ENCODE data around the gene ARHGAP29.

The ARHGAP29 gene

GRCh38 chr1:94235189-94236012, 2.0 kb downstream of the ARHGAP29 start:
- Histone ChIP-seq H3K23ac (ENCODE audit: low read length in 2 of 2) (no peak overlapping the region), H2BK15ac (ENCODE audit: low read depth, poor library complexity, severe bottlenecking) (no peak overlapping the region), H3K4me2 (ENCODE audit: low read length, poor library complexity, severe bottlenecking) (peak overlapping the region; percentile 57), H3K9ac (ENCODE audit: low read length) (peak overlapping the region; percentile 89), H4K8ac (ENCODE audit: low read length) (no peak overlapping the region), H2AFZ (ENCODE audit: low read depth, low read length) (no peak overlapping the region), H3K9me3 (ENCODE audit: control insufficient read depth, low read length) (no peaks in the 10 kb centered on the region), H3K36me3 (ENCODE audit: control insufficient read depth in 1 of 2, insufficient read depth in 2 of 2, low read depth in 1 of 2, low read length in 2 of 2) (peaks cover 0 to 4% of the 10 kb centered on the region in 2 experiments), H3K4me1 (ENCODE audit: control insufficient read depth, insufficient read depth, low read depth, low read length) (no peaks in the 10 kb centered on the region), H3K4ac (ENCODE audit: low read depth in 1 of 2, low read length in 2 of 2) (peak overlapping the region in 1 of 2 experiments; percentile 49), H3K27ac (ENCODE audit: low read length, poor library complexity, severe bottlenecking) (peak overlapping the region; percentile 97), H3K4me3 (ENCODE audit: insufficient read depth in 1 of 2, low read depth in 1 of 2, low read length in 2 of 2) (peak overlapping the region; percentile 55 to 92), H2AK5ac (ENCODE audit: low read length, severe bottlenecking) (no peak overlapping the region), H3K27me3 (ENCODE audit: control insufficient read depth in 1 of 2, insufficient read depth in 1 of 2, low read length in 2 of 2) (no peaks in the 10 kb centered on the region), H2BK5ac (ENCODE audit: low read depth, low read length, poor library complexity, severe bottlenecking) (no peak overlapping the region), H3K14ac (ENCODE audit: low read length in 2 of 2) (no peak overlapping the region), H3K79me1 (replicated peaks; ENCODE audit: low read length, poor library complexity, severe bottlenecking) (no peaks in the 10 kb centered on the region), H2BK120ac (ENCODE audit: low read depth, low read length) (no peak overlapping the region), H2BK12ac (ENCODE audit: low read length in 2 of 2) (no peak overlapping the region), H4K91ac (ENCODE audit: low read length) (no peak overlapping the region), H3K18ac (ENCODE audit: low read depth in 1 of 2, low read length in 2 of 2) (no peak overlapping the region)
- no peak for DNase-seq
- WGBS: 74% methylated on average over 7 of the region's 9 CpGs

- Histone ChIP-seq H2AFZ (ENCODE audit: low read depth, low read length) (no peak overlapping the region), H3K4me2 (ENCODE audit: low read length, poor library complexity, severe bottlenecking) (no peak overlapping the region), H3K23ac (ENCODE audit: low read length in 2 of 2) (no peak overlapping the region), H3K27me3 (ENCODE audit: control insufficient read depth in 1 of 2, insufficient read depth in 1 of 2, low read length in 2 of 2) (no peaks in the 10 kb centered on the region), H2BK120ac (ENCODE audit: low read depth, low read length) (no peak overlapping the region), H2BK5ac (ENCODE audit: low read depth, low read length, poor library complexity, severe bottlenecking) (no peak overlapping the region), H3K4ac (ENCODE audit: low read depth in 1 of 2, low read length in 2 of 2) (no peak overlapping the region), H2BK15ac (ENCODE audit: low read depth, poor library complexity, severe bottlenecking) (no peak overlapping the region), H3K79me1 (replicated peaks; ENCODE audit: low read length, poor library complexity, severe bottlenecking) (no peaks in the 10 kb centered on the region), H3K36me3 (ENCODE audit: control insufficient read depth in 1 of 2, insufficient read depth in 2 of 2, low read depth in 1 of 2, low read length in 2 of 2) (peaks cover 0 to 4% of the 10 kb centered on the region in 2 experiments), H2AK5ac (ENCODE audit: low read length, severe bottlenecking) (no peak overlapping the region), H3K9ac (ENCODE audit: low read length) (peak overlapping the region; percentile 89), H3K4me1 (ENCODE audit: control insufficient read depth, insufficient read depth, low read depth, low read length) (no peaks in the 10 kb centered on the region), H3K9me3 (ENCODE audit: control insufficient read depth, low read length) (no peaks in the 10 kb centered on the region), H2BK12ac (ENCODE audit: low read length in 2 of 2) (no peak overlapping the region), H3K4me3 (ENCODE audit: insufficient read depth in 1 of 2, low read depth in 1 of 2, low read length in 2 of 2) (peak overlapping the region in 1 of 2 experiments; percentile 92), H4K8ac (ENCODE audit: low read length) (no peak overlapping the region), H3K14ac (ENCODE audit: low read length in 2 of 2) (no peak overlapping the region), H3K27ac (ENCODE audit: low read length, poor library complexity, severe bottlenecking) (peak overlapping the region; percentile 35), H4K91ac (ENCODE audit: low read length) (no peak overlapping the region), H3K18ac (ENCODE audit: low read depth in 1 of 2, low read length in 2 of 2) (no peak overlapping the region)
- DNase-seq: no peak
- WGBS: no CpG with 5 or more reads among the region's 1 CpG
Observed at GRCh38 chr1:94234615-94235014, 2.8 kb downstream of the ARHGAP29 start.

- H2BK120ac ChIP-seq (ENCODE audit: low read depth, low read length): no peak overlapping the region
- no peak overlapping the region for H3K4ac ChIP-seq (ENCODE audit: low read depth in 1 of 2, low read length in 2 of 2)
- no peaks in the 10 kb centered on the region for H3K79me1 ChIP-seq (replicated peaks; ENCODE audit: low read length, poor library complexity, severe bottlenecking)
- no peak overlapping the region for H4K8ac ChIP-seq (ENCODE audit: low read length)
- H3K27ac ChIP-seq (ENCODE audit: low read length, poor library complexity, severe bottlenecking): peak overlapping the region; percentile 38
- no peak overlapping the region for H2BK12ac ChIP-seq (ENCODE audit: low read length in 2 of 2)
- no peak for DNase-seq
- H2AK5ac ChIP-seq (ENCODE audit: low read length, severe bottlenecking): no peak overlapping the region
- no peak overlapping the region for H3K18ac ChIP-seq (ENCODE audit: low read depth in 1 of 2, low read length in 2 of 2)
- H3K27me3 ChIP-seq (ENCODE audit: control insufficient read depth in 1 of 2, insufficient read depth in 1 of 2, low read length in 2 of 2): no peaks in the 10 kb centered on the region
- H3K4me3 ChIP-seq (ENCODE audit: insufficient read depth in 1 of 2, low read depth in 1 of 2, low read length in 2 of 2): no peak overlapping the region
- no peaks in the 10 kb centered on the region for H3K4me1 ChIP-seq (ENCODE audit: control insufficient read depth, insufficient read depth, low read depth, low read length)
- no peak overlapping the region for H3K14ac ChIP-seq (ENCODE audit: low read length in 2 of 2)
- peak overlapping the region; percentile 28 for H3K9ac ChIP-seq (ENCODE audit: low read length)
- no peak overlapping the region for H3K4me2 ChIP-seq (ENCODE audit: low read length, poor library complexity, severe bottlenecking)
- no peaks in the 10 kb centered on the region for H3K36me3 ChIP-seq (ENCODE audit: control insufficient read depth in 1 of 2, insufficient read depth in 2 of 2, low read depth in 1 of 2, low read length in 2 of 2)
- H2AFZ ChIP-seq (ENCODE audit: low read depth, low read length): no peak overlapping the region
- 100% methylated on average over 1 of the region's 1 CpG for WGBS
- H3K9me3 ChIP-seq (ENCODE audit: control insufficient read depth, low read length): no peaks in the 10 kb centered on the region
- H4K91ac ChIP-seq (ENCODE audit: low read length): no peak overlapping the region
- no peak overlapping the region for H2BK5ac ChIP-seq (ENCODE audit: low read depth, low read length, poor library complexity, severe bottlenecking)
- H3K23ac ChIP-seq (ENCODE audit: low read length in 2 of 2): no peak overlapping the region
- H2BK15ac ChIP-seq (ENCODE audit: low read depth, poor library complexity, severe bottlenecking): no peak overlapping the region
Observed at GRCh38 chr1:94231746-94232145, 5.6 kb downstream of the ARHGAP29 start.

GRCh38 chr1:94230920-94231319, 6.5 kb downstream of the ARHGAP29 start:
- no peak overlapping the region for H3K14ac ChIP-seq (ENCODE audit: low read length in 2 of 2)
- H3K18ac ChIP-seq (ENCODE audit: low read depth in 1 of 2, low read length in 2 of 2): no peak overlapping the region

More at GRCh38 chr1:94230920-94231319, 6.5 kb downstream of the ARHGAP29 start:
- no peak overlapping the region for H3K4me2 ChIP-seq (ENCODE audit: low read length, poor library complexity, severe bottlenecking)
- H3K9me3 ChIP-seq (ENCODE audit: control insufficient read depth, low read length): no peaks in the 10 kb centered on the region
- H2BK15ac ChIP-seq (ENCODE audit: low read depth, poor library complexity, severe bottlenecking): no peak overlapping the region
- H2BK12ac ChIP-seq (ENCODE audit: low read length in 2 of 2): no peak overlapping the region
- no peak overlapping the region for H3K4ac ChIP-seq (ENCODE audit: low read depth in 1 of 2, low read length in 2 of 2)
- no peak overlapping the region for H3K4me3 ChIP-seq (ENCODE audit: insufficient read depth in 1 of 2, low read depth in 1 of 2, low read length in 2 of 2)
- H3K23ac ChIP-seq (ENCODE audit: low read length in 2 of 2): no peak overlapping the region
- H2BK120ac ChIP-seq (ENCODE audit: low read depth, low read length): no peak overlapping the region
- H2BK5ac ChIP-seq (ENCODE audit: low read depth, low read length, poor library complexity, severe bottlenecking): no peak overlapping the region
- H3K27ac ChIP-seq (ENCODE audit: low read length, poor library complexity, severe bottlenecking): peak overlapping the region; percentile 11
- no peaks in the 10 kb centered on the region for H3K27me3 ChIP-seq (ENCODE audit: control insufficient read depth in 1 of 2, insufficient read depth in 1 of 2, low read length in 2 of 2)
- 100% methylated on average over 1 of the region's 1 CpG for WGBS
- no peaks in the 10 kb centered on the region for H3K79me1 ChIP-seq (replicated peaks; ENCODE audit: low read length, poor library complexity, severe bottlenecking)
- no peak overlapping the region for H2AFZ ChIP-seq (ENCODE audit: low read depth, low read length)
- no peaks in the 10 kb centered on the region for H3K36me3 ChIP-seq (ENCODE audit: control insufficient read depth in 1 of 2, insufficient read depth in 2 of 2, low read depth in 1 of 2, low read length in 2 of 2)
- no peaks in the 10 kb centered on the region for H3K4me1 ChIP-seq (ENCODE audit: control insufficient read depth, insufficient read depth, low read depth, low read length)
- no peak overlapping the region for H2AK5ac ChIP-seq (ENCODE audit: low read length, severe bottlenecking)
- no peak overlapping the region for H4K91ac ChIP-seq (ENCODE audit: low read length)
- no peak overlapping the region for H4K8ac ChIP-seq (ENCODE audit: low read length)
- no peak for DNase-seq
- peak overlapping the region; percentile 10 for H3K9ac ChIP-seq (ENCODE audit: low read length)
